Choroid plexus epithelial cell (primary cell): Measurements from ENCODE around the gene PRDM2.

Experiments used
- DNase-seq: peaks from one replicate; pipeline ENCODE4 v3.0.0-alpha.2; 2010; ENCODE audit warnings: low read depth
- H3K4me3 ChIP-seq: 2 replicates; pipeline ENCODE4 v1.5.1; 2011; ENCODE audit warnings: low read depth, mild to moderate bottlenecking, control low read depth, low read length, moderate library complexity
- TF ChIP-seq, protein P1 (sequence below): conservative IDR thresholded peaks from 2 replicates; pipeline ENCODE4 v1.5.1; 2011; ENCODE audit warnings: low read depth, mild to moderate bottlenecking, control low read depth, inconsistent platforms, low read length, moderate library complexity

PRDM2 gene

GRCh38 chr1:13699510-13699909 lies 478 bp upstream of the PRDM2 start:
- TF ChIP-seq, protein P1, sequence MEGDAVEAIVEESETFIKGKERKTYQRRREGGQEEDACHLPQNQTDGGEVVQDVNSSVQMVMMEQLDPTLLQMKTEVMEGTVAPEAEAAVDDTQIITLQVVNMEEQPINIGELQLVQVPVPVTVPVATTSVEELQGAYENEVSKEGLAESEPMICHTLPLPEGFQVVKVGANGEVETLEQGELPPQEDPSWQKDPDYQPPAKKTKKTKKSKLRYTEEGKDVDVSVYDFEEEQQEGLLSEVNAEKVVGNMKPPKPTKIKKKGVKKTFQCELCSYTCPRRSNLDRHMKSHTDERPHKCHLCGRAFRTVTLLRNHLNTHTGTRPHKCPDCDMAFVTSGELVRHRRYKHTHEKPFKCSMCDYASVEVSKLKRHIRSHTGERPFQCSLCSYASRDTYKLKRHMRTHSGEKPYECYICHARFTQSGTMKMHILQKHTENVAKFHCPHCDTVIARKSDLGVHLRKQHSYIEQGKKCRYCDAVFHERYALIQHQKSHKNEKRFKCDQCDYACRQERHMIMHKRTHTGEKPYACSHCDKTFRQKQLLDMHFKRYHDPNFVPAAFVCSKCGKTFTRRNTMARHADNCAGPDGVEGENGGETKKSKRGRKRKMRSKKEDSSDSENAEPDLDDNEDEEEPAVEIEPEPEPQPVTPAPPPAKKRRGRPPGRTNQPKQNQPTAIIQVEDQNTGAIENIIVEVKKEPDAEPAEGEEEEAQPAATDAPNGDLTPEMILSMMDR, result no peak

GRCh38 chr1:13700521-13701270 lies 708 bp downstream of the PRDM2 start:
- DNase-seq, result peak; percentile 45
- H3K4me3 ChIP-seq, result peak overlapping the region; percentile 77
- TF ChIP-seq, protein P1, result no peak

More at GRCh38 chr1:13699510-13699909, 478 bp upstream of the PRDM2 start:
- DNase-seq, result peak; percentile 18
- H3K4me3 ChIP-seq, result peak overlapping the region; percentile 77

DNA sequence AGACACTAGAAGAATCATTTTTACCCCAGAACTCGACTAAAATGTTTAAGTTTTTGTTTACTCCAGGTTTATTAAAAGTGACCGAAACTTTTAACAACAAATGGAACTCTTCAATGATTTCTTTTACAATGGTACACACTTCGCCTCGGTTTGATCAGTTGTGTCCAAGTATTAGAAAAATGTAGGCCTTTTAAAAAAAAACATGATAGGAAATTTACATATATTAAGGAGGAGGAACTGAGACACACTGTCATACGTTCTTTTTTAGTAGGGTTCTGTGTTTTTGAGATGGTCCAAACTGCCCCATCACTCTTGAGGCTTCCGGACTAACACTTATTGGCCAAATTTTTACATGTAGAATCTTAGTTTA lies 1.3 kb downstream of the PRDM2 start:
- TF ChIP-seq, protein P1, result no peak
- DNase-seq, result peak; percentile 10
- peak overlapping the region; percentile 77 for H3K4me3 ChIP-seq

DNA sequence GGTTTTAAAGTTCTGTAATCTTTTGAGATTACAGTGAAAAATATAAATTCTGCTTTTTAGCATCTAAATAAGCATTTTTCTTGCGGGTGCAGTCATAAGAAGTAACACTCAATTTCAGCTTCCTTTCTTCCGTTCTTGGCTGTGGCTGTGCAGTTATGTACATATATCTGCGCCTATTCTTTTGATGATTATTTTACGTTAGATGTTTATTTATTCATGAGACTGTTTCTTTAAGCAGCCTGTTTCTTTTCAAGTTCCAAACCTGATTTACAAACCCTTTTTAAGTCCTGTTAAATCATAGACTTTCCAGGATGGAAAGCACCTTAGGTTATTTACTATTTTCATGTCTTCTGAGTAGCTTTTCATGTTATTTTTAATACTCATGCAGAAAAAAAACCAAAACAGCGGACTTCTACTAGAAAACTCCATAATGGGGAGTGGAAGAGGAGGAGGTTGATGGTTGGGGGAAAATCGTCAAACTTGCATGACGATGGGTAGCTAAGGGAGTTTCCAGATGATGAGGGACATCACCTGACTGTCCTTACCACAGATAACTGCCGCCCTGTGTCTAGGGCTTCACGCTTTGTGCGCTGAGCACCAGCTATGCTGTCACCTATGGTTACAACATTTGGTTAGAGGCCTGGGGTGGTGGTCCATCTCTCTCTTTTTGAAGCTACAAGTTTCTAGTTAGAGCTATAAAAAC lies 2.6 kb downstream of the PRDM2 start:
- H3K4me3 ChIP-seq, result no peak overlapping the region
- TF ChIP-seq, protein P1, result no peak
- no peak for DNase-seq

- DNase-seq, result no peak
- TF ChIP-seq, protein P1, result no peak
- no peak overlapping the region for H3K4me3 ChIP-seq
Measured at GRCh38 chr1:13703128-13703513, 3.1 kb downstream of the PRDM2 start.

DNA sequence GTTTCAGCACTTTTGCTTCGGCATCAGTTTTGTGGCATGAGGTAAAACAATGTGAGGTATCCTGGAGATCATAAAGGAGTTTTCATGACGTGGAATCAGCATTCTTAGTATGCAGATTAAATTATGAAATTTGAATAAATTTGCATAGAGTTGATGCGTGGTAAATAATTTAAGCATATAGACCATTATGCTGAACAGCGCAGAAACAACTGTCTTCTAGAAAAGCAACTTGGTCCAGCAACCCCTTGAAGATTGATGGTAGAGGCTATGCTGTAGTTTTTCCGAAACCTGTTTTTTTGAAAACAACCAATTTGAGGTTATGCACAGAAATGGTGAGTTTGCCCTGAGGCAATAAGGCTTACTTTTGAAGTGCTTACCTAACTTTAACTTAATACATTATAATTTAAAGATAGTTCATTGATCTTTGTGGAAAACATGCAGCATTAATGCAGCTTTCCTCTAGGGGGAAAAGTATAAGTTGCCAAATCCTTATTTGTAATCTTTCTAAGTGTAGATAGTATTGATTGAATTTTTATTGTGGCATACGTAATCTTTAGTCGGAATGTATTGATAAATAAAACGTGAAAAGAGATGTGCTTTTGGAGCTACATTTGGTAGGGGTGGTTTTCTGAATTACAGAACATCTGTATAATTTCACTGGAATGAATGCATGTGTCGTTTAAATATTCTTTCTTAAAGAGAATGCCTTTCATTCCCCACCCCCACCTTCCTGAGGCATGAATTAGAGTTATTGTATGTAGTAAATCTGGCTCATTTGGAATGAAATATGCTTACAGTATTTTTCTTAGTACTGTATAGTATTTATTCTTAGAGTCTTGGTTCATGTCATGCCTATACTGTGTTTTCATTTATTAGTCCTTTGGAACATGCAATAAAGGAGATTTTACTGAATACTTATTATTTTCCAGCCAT lies 3.8 kb downstream of the PRDM2 start:
- DNase-seq, result no peak
- TF ChIP-seq, protein P1, result no peak
- H3K4me3 ChIP-seq, result no peak overlapping the region
